Sigmoid colon (tissue), 4 donors: ENCODE measurements around the gene DUSP11.
"Not testable (repeated sequence)": the region's sequence is repeated elsewhere in the genome, so short reads cannot be mapped to it uniquely, and the experiment has no call there.

ENCODE experiments used
- CTCF ChIP-seq, 4 experiments: fragments of 450-650 bp in 3 of 4; fragments of 200-600 bp in 1 of 4; IDR thresholded peaks; one replicate each; pipeline ENCODE4 v1.5.1; 2016 to 2019; ENCODE audit warnings: antibody characterized with exemption in 4 of 4, mild to moderate bottlenecking in 3 of 4, moderate library complexity in 2 of 4
- EP300 ChIP-seq, 4 donors: sonication (generic); formaldehyde crosslinking; IDR thresholded peaks; one replicate each; pipeline ENCODE4 v1.6.1; 2017; ENCODE audit warnings: antibody characterized with exemption in 4 of 4
- POLR2A ChIP-seq, 2 donors: fragments of 450-650 bp; IDR thresholded peaks; one replicate each; pipeline ENCODE4 v1.6.1; 2016; ENCODE audit warnings: antibody characterized with exemption in 2 of 2, mild to moderate bottlenecking in 2 of 2, moderate library complexity in 2 of 2
- POLR2AphosphoS5 ChIP-seq, 4 donors: sonication (generic); formaldehyde crosslinking; IDR thresholded peaks; one replicate each; pipeline ENCODE4 v1.6.1; 2017; ENCODE audit warnings: antibody characterized with exemption in 4 of 4

DNA sequence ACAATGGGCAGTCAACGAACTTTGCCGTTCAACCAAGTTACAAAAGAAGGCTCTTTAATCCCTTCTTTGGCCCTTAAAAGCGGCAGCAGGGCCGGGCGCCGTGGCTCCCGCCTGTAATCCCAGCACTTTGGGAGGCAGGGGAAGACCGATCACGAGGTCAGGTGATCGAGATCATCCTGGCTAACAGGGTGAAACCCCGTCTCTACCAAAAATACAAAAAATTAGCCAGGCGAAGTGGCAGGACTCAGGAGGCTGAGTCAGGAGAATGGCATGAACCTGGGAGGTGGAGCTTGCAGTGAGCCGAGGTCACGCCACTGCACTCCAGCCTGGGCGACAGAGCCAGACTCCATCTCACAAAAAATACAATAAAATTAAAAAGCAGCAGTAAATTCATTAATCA, 3.5 kb upstream of the DUSP11 start:
- not testable (repeated sequence) for TF ChIP-seq CTCF, POLR2A, EP300, POLR2AphosphoS5 (IDR thresholded peaks at IDR 0.05)
